CD4-positive, alpha-beta T cell treated with Interleukin-1 beta for 1 hour (primary cell): ENCODE results near the gene PTPRCAP.

Experiments
- DNase-seq, 2 donors: peaks; one replicate each; pipeline ENCODE4 v3.0.0-alpha.2; 2020 to 2022

Gene PTPRCAP

DNA sequence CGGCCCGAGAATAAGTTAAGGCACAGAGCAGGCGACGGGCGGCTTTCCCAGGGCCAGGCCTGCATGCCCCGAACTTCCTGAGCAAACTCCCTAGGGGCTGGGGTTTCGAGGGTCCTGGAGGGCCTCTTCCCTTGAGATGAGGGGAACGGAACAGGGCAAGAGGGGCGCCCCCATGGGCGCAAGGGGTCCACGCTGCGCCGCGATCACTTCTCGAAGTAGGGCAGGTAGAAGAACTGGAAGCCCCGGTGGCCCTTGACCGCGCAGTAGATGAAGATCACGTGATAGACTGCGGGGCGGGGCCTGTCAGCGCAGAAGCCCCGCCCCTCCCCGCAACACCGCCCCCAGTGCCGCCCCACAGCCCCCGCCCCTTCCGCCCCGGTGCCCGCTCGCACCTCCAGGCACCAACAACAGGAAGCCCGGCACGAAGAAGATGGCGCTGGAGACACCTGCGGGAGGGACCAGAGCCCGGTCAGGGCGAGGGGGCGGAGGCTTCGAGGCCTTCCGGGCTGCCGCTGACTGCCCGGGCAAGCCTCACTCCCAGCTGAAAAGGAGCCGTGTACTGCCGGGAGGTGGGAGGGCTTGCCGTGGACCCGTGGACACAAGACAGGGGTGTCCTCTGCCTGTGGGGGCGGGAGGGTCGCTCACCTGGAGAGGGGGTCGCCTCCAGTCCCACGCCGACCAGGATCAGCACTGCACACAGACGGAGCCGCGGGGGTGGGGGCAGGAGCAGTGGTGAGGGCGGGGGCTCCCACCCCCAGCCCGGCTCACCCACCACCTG is 27.1 kb upstream of the PTPRCAP start:
- peak; percentile 96 for DNase-seq

DNA sequence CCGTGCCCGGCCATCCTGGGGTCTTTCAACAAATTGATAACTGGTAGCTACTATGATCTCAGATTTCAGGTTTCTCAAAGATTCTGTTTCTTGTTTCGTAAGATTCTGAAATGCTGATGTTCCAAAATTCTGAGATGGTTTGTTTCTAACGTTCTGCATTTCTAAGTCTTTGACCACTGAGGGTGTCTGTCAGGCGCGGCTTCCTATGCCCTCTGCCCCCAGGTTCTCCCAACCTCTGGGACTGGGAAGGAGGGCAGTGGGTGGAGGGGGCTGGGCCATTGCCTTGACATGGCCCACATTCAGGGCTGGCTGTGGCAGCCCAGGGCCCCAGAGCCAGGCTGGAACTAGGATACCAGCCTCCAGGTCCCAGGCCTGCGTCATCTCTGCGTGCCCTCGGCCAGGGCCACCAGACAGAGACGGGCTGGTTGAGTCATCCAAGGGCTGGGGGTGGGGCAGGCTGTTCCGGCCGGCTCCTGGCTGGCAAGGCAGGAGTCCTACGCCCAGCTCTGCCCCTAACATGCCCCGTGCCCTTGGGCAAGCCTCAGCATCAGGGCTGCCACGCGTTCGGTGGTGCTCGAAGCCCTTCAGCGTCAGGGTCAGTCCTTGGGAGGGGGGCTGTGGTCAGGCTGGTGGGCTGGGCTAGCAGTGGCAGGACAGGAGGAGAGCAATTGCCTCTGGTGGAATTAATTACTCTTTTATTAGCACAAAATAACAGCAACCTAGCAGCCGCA is 26.4 kb upstream of the PTPRCAP start:
- peak in 1 of 2 donors; percentile 76 for DNase-seq

GRCh38 chr11:67463186-67463585 is 25.7 kb upstream of the PTPRCAP start:
- DNase-seq = no peak

DNA sequence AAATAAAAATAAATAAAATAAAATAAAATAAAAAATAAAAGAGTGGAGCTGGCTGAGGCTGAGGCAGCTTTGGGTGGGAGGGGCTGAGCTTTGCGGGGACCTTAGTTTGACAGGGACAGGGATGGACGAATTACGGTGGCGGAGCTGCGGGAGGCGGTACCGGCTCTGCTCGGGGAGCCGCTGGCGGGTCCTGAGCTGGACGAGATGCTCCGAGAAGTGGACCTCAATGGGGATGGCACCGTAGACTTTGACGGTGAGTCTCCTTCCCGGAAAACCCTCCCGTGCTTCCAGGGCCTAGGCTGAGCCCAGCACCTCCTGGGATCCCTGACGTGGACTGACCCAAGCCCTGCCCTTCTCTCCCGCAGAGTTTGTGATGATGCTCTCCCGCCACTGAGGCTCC is 20.8 kb upstream of the PTPRCAP start:
- DNase-seq = no peak

DNA sequence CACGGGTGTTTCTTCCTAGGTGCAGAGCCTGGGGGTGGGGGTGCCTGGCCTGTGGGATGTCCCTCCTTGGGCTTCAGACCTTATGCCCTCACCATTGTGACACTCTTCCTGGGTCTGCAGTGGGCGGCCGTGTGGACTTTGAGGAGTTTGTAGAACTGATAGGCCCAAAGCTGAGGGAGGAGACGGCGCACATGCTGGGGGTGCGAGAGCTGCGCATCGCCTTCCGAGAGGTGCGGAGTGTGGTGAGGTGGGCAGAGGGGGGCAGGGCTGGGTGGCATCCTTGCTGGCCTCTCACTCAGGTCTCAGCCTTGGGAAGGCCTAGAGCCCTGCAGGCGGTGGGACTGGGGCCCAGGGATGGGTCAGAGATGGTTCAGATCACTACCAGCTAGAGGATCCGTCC is 20.0 kb upstream of the PTPRCAP start:
- DNase-seq = no peak

GRCh38 chr11:67456068-67456705 is 18.7 kb upstream of the PTPRCAP start:
- DNase-seq = no peak

DNA sequence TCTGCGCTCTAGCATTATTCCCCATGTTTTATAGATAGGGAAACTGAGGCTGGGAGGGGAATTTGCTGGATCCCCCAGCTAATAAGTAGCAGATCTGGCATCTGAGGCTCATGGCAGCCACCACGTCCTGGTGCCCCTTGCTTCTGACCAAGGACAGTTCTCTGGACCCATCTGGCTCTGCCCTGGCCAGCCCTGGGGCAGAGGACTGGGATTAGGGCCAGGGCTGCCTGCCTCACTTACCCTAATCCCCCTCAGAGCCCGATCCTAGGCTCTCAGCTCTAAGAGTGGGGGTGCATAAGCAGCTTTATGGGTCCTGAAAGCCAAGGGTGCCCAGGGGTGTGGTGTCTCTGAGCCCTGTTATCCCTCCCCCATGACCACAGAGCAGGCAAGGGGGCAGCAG is 17.6 kb upstream of the PTPRCAP start, which contains the start of gene CABP4:
Gene CABP4 (plus strand): TSS at position 301 of the 400 bp plus-strand sequence. CDS start 70 bp downstream, at position 371.
- no peak for DNase-seq

- DNase-seq = no peak
These were observed 16.6 kb upstream of the PTPRCAP start for GRCh38 chr11:67453816-67454732.

DNA sequence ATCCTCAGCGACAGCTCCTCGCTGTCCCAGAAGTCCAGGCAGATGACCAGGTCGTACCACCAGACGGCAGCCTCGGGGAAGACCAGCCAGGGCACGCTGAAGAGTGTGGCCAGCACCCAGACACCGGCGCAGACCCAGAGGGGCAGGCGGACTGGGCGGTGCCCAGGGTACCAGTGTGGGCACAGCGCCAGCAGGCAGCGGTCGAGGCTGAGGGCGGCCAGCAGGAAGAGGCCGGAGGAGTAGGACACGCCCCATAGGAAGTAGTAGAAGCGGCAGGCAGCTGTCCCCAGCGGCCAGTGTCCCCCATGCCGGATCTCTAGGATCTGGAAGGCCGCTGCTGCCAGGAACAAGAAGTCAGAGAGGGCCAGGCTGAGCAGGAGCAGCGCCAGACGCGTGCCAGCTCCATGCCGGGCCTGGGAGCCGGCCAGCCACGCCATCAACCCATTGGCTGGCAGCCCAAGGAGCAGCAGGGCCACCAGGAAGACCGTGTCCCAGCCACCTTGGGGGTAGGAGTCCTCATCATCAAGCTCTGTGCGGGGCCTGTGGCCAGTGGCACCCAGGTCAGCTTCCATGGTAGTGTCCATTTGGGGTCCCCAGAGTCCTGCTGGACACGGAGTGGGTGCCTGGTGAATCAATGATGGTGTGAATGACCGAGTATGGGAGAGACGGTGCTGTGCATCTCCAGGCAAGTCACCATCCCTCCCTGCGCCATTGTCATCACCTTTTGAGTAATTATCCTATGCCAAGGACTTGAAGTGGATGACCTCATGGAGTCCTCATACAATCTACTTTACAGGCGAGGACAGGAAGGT is 14.9 kb upstream of the PTPRCAP start, which contains the start of gene GPR152:
Gene GPR152 (minus strand): TSS at position 589 of the 812 bp plus-strand sequence. CDS start 5 bp downstream, at position 584.
- no peak for DNase-seq

DNA sequence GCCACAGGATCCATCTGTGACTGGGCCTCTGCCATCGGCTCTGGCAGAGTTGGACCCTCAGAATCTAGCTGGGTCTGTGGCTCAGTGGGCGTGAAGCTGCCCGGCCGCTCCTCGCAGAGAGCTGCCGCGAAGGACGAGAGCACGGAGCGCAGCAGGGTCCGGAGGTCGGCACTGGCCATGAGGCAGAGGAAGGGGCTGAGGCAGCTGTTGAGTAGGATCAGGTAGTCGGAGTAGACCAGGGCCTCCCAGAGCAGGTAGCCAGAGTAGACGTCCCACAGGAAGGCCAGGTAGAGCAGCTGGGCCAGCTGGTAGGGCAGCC is 14.1 kb upstream of the PTPRCAP start:
- no peak for DNase-seq

- no peak for DNase-seq
These were observed 13.5 kb upstream of the PTPRCAP start for GRCh38 chr11:67450796-67451657.

DNA sequence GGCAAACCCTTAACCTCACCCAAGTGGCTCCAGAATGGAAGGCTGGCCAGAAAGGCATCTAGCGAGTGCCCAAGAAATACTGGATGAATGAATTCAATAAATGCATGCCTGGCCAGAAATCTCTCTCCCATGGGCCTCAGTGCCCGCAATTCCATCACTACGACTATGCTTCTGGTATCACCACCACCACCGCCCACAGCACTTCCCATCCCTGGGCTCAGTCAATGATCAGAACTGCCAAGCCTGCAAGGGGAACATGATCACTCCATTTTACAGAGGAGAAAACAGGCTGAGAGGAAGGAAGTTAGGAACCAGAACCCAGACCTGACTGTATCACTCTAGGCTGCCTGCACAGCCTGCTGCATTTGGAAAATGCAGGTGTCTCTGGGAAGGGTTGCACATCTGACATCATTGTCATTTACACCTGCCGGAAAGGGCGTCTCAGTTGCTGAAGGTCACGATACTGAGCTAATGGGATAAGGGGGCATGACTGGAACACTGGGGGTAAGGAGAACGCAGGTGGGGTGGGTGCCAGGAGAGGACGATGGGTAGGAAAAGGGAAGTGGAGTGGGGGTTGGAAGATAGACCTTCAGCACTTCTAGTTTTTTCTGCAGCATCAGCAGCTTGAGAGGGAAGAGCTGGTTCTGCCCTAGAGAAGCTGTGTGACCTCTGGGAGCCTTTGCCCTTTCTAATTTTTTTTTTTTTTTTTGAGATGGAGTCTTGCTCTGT is 11.8 kb upstream of the PTPRCAP start:
- no peak for DNase-seq

GRCh38 chr11:67448220-67448609 is 10.7 kb upstream of the PTPRCAP start:
- DNase-seq = no peak

GRCh38 chr11:67445515-67445914 is 8.0 kb upstream of the PTPRCAP start:
- DNase-seq = no peak

DNA sequence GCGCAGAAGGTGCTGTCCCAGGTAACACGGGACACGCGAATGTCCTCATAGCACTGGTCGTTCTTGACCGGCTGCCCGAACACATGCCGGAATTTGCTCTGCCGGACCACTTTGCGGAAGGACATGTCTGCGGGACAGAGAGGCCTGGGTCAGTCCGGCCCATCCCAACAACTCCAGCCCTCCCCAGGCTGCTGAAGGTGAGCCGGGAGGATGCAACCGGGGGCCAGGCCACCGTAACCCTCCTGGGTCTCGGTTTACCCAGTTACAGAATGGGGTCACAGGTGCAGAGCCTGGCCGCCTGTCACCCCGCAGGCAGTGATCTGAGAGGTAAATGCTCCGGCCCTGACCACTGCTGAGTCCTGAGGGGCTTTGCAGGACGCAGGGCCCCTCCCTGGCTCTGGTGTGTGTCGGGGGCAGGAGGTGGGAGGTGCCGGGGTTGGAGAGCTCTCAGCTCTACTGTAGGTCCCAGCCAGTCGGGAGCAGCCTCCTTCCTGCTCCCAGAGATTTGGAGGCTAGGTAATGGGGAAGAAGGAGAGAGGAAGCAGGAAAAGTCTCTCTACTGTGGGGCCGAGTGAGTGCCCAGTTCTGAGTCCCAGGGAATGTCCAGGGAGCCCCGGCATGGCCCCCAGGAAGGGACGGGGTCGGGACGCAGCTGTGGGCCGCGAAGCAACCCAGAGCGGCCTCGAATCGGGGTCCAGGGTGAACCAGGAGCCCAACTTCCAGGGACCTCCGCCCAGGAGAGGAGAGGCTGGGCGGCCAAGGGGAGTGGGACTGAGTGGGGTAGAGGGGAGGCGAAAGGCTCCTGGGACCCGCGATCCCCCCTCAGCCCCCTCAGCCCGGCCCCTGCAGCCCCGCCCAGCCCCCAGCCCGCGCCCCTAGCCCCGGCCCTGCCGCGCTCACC is 5.3 kb upstream of the PTPRCAP start:
- DNase-seq = no peak

DNA sequence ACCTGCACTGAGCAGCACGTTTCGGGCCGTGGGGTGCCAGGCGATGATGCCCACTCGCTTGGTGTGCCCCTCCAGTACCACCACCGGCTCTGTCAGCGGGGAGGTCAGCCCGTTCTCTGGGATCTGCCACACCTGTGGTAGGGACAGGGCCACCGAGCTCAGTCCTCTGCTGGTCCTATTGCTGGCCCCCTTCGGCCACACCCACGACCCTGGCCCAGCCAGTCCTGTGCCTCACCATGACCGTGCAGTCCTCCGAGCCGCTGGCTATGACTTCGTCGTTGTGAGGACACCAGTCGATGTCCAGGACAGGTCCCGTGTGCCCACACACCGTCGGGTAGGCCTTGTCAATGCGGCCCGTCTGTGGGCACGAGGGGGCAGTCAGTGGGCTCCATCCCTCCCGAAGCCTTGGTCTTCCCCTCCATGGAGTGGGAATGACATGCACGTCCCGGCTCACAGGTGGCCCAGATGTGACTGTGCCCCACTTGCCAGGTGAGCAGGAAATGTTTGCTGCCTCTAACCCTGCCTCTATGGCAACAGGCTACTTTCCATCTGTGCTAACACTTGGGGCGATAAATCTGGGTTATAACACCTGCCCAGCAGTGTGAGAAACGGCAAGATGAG is 4.4 kb upstream of the PTPRCAP start:
- peak in 1 of 2 donors; percentile 46 for DNase-seq

DNA sequence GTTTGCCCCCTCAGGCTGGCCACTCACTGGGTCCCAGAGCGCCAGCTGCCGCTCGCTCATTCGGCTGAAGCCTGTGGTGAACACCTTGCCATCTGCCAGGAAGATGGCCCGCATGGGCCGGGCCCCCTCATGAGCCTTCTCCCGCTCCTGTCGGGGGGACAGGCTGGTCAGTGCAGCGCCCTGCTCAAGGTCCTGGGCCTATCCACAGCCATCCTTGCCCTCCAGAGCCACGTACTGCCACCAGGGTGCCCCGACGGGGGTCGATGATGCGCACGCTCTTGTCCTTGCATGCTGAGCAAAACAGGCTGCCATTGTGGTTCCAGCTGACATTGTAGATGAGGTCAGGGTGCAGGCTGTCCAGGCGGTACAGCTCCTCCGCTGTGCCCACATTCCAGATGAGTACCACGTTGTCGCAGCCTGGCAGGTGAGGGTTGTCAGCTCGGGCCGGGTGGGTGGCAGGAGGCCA is 3.6 kb upstream of the PTPRCAP start:
- peak in 1 of 2 donors; percentile 19 for DNase-seq
